GM06990 (cell line): ENCODE data around the gene IFT25.
"Not testable (repeated sequence)": the region's sequence is repeated elsewhere in the genome, so short reads cannot be mapped to it uniquely, and the experiment has no call there.

Experiments
- DNase-seq: peaks from one replicate; pipeline ENCODE4 v3.0.0-alpha.2; 2011; ENCODE audit not compliant: insufficient read length; ENCODE audit errors: extremely low read depth
- H3K27me3 ChIP-seq: replicated peaks from 2 replicates; pipeline ENCODE4 v1.6.0; 2011; ENCODE audit warnings: low read length; ENCODE audit not compliant: control insufficient read depth, insufficient read depth
- H3K36me3 ChIP-seq: 2 replicates; pipeline ENCODE4 v1.5.1; 2011; ENCODE audit warnings: low read length; ENCODE audit not compliant: control insufficient read depth, insufficient read depth
- H3K4me3 ChIP-seq: replicated peaks from 2 replicates; pipeline ENCODE4 v1.5.1; 2011; ENCODE audit warnings: low read depth, mild to moderate bottlenecking, control low read depth, low read length
- TF ChIP-seq, protein P1 (sequence below): IDR thresholded peaks from 2 replicates; pipeline ENCODE4 v1.5.1; 2011; ENCODE audit warnings: low read length, control low read depth, mild to moderate bottlenecking, inconsistent platforms; ENCODE audit not compliant: insufficient read depth, poor library complexity, severe bottlenecking

IFT25 gene

DNA sequence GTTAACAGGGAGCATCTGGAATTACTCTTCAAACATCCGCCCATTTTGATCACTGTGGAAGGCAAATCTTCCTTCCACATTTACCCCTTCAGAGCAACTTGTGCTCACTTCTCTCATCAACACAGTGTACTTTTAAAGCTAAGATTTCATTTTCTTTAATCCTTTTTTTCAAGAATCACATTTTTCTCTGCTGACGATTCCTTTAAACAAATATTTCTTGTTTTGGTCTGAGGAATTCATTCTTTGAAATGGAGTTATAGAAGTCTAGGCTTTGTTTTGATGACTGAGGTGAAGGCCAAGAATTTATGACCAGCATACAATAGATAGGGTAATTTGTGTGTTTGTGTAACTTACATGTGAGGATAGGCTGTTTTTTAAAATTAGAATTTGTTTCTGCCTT is 26.2 kb upstream of the IFT25 start:
- Histone ChIP-seq H3K27me3 (no peaks in the 10 kb centered on the region), H3K4me3 (no peak overlapping the region), H3K36me3 (peaks cover 4% of the 10 kb centered on the region)
- DNase-seq: no peak
- TF ChIP-seq, protein P1, sequence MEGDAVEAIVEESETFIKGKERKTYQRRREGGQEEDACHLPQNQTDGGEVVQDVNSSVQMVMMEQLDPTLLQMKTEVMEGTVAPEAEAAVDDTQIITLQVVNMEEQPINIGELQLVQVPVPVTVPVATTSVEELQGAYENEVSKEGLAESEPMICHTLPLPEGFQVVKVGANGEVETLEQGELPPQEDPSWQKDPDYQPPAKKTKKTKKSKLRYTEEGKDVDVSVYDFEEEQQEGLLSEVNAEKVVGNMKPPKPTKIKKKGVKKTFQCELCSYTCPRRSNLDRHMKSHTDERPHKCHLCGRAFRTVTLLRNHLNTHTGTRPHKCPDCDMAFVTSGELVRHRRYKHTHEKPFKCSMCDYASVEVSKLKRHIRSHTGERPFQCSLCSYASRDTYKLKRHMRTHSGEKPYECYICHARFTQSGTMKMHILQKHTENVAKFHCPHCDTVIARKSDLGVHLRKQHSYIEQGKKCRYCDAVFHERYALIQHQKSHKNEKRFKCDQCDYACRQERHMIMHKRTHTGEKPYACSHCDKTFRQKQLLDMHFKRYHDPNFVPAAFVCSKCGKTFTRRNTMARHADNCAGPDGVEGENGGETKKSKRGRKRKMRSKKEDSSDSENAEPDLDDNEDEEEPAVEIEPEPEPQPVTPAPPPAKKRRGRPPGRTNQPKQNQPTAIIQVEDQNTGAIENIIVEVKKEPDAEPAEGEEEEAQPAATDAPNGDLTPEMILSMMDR: no peak

GRCh38 chr1:53969323-53969722 is 23.8 kb upstream of the IFT25 start:
- not testable (repeated sequence) for H3K27me3 ChIP-seq, H3K36me3 ChIP-seq, DNase-seq, H3K4me3 ChIP-seq

- DNase-seq: no peak
- Histone ChIP-seq H3K36me3 (peaks cover 10% of the 10 kb centered on the region), H3K27me3 (no peaks in the 10 kb centered on the region), H3K4me3 (no peak overlapping the region)
- TF ChIP-seq, protein P1: no peak
Measured at GRCh38 chr1:53968125-53968513, 22.6 kb upstream of the IFT25 start.

DNA sequence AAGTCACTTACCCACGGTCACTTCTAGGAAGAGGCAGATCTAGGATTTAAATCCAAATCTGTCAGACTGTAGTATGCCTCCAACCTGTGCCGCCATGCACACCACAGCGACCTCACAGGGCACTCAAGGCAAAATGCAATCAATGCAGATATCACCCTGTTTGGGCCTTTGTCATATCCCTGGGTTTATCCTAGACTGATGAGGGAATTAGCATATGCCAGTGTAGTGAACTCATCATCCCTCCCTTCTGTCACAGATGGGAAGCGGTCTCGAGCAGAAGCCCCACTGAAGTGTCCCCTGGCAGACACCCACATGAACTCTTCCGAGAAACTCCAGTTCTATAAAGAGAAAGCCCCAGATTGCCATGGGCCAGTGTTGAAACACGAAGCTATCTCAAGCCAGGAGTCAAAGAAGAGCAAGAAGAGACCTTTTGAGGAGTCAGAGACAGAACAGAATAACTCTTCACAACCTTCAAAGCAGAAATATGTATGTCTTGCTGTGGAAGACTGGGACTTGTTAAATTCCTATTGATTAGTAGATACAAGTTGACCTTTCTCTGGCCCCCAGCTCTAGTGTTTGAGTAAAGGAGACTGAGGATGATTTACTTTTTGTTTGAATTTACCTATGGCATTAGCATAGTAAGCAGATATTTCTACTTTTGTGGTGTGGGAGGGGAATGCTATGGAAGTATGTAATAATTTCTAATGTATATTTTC is 22.1 kb upstream of the IFT25 start:
- TF ChIP-seq, protein P1: no peak
- Histone ChIP-seq H3K27me3 (no peaks in the 10 kb centered on the region), H3K4me3 (no peak overlapping the region), H3K36me3 (peaks cover 14% of the 10 kb centered on the region)
- no peak for DNase-seq

DNA sequence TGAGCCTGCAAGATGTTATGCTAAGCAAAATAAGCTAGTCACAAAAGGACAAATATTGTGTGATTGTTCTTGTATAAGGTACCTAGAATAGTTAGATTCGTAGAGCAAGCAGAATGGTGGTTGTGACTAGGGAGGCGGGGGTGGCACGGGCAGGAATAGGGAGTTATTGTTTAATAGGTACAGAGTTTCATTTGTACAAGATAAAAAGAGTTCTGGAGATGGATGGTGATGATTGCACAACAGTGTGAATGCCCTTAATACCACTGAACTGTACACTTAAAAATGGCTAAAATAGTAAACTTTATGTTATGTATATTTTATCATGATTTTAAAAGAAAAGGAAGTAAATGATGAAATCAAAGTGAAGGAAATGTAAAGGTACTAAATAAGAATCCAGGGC is 21.3 kb upstream of the IFT25 start:
- no peaks in the 10 kb centered on the region for H3K27me3 ChIP-seq
- DNase-seq: no peak
- H3K4me3 ChIP-seq: no peak overlapping the region
- TF ChIP-seq, protein P1: no peak
- peaks cover 17% of the 10 kb centered on the region for H3K36me3 ChIP-seq

GRCh38 chr1:53964109-53964508 is 18.6 kb upstream of the IFT25 start:
- Histone ChIP-seq H3K4me3 (no peak overlapping the region), H3K36me3 (peaks cover 20% of the 10 kb centered on the region), H3K27me3 (no peaks in the 10 kb centered on the region)
- TF ChIP-seq, protein P1: no peak
- DNase-seq: no peak
